22Rv1 (cell line): ENCODE data around the gene LSS.

Source experiments
- ZFX ChIP-seq: fragments of 450-650 bp; IDR thresholded peaks from 2 replicates; pipeline ENCODE4 v1.6.1; 2017; ENCODE audit warnings: antibody characterized with exemption, borderline replicate concordance
- TF ChIP-seq, protein P1 (sequence below): fragments of 450-650 bp; IDR thresholded peaks from 2 replicates; pipeline ENCODE4 v1.5.1; 2017; ENCODE audit warnings: mild to moderate bottlenecking

DNA sequence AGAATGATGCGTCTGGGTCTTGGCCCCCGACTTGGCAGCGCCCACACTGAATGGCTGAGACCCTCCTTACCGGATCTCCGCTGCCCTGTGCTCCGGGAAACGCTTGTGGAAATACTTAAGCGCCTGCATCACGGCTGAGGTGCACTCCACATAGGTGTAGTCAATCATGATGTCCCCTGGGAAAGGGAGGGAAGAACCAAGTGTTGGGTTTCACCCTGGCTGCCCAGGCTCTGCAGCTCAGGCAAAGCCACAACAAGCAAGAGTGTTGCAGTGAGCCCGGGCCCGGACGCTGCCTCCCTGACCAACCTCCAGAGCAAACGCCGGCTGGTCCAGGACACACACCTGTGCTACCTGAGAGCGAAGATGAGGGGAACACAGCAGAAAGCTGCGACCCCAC is 22.8 kb downstream of the LSS start:
- TF ChIP-seq, protein P1, sequence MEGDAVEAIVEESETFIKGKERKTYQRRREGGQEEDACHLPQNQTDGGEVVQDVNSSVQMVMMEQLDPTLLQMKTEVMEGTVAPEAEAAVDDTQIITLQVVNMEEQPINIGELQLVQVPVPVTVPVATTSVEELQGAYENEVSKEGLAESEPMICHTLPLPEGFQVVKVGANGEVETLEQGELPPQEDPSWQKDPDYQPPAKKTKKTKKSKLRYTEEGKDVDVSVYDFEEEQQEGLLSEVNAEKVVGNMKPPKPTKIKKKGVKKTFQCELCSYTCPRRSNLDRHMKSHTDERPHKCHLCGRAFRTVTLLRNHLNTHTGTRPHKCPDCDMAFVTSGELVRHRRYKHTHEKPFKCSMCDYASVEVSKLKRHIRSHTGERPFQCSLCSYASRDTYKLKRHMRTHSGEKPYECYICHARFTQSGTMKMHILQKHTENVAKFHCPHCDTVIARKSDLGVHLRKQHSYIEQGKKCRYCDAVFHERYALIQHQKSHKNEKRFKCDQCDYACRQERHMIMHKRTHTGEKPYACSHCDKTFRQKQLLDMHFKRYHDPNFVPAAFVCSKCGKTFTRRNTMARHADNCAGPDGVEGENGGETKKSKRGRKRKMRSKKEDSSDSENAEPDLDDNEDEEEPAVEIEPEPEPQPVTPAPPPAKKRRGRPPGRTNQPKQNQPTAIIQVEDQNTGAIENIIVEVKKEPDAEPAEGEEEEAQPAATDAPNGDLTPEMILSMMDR = no peak
- TF ChIP-seq ZFX = no peak
